ENCODE data around the gene LARP6. TPM values are rescaled to one million over a fixed set of nuclear protein-coding genes. Genes with fewer than 3 reads are reported as not detected.

Gene LARP6
- total RNA-seq, 1 donor from 2014 or later, result 24.8 TPM

GRCh38 chr15:70799667-70800450 lies 54.1 kb downstream of the LARP6 start:
- H3K36me3 Mint-ChIP-seq, result no peaks in the 10 kb centered on the region
- H3K4me3 Mint-ChIP-seq, result no peak overlapping the region
- peak overlapping the region; percentile 51 for H3K27ac Mint-ChIP-seq
- DNase-seq (ENCODE audit: low spot score in 2 of 2, unreplicated experiment in 2 of 2), result no peak
- H3K9me3 Mint-ChIP-seq, result no peaks in the 10 kb centered on the region
- no peak for TF ChIP-seq CTCF (IDR thresholded peaks at IDR 0.05; ENCODE audit: unreplicated experiment)
- H3K4me1 Mint-ChIP-seq, result peaks cover 14% of the 10 kb centered on the region
- H3K27me3 Mint-ChIP-seq (ENCODE audit: low read depth), result no peaks in the 10 kb centered on the region

- Mint-ChIP-seq H3K27me3 (ENCODE audit: low read depth) (no peaks in the 10 kb centered on the region), H3K4me1 (peaks cover 22% of the 10 kb centered on the region), H3K4me3 (no peak overlapping the region), H3K27ac (no peak overlapping the region), H3K9me3 (no peaks in the 10 kb centered on the region), H3K36me3 (no peaks in the 10 kb centered on the region)
- no peak for DNase-seq (ENCODE audit: low spot score in 2 of 2, unreplicated experiment in 2 of 2)
- TF ChIP-seq CTCF (IDR thresholded peaks at IDR 0.05; ENCODE audit: unreplicated experiment), result no peak
These were observed 56.5 kb downstream of the LARP6 start for GRCh38 chr15:70797464-70797863.

- TF ChIP-seq CTCF (IDR thresholded peaks at IDR 0.05; ENCODE audit: unreplicated experiment), result no peak
- Mint-ChIP-seq H3K27ac (no peak overlapping the region), H3K27me3 (ENCODE audit: low read depth) (no peaks in the 10 kb centered on the region), H3K4me3 (no peak overlapping the region), H3K4me1 (peaks cover 26% of the 10 kb centered on the region), H3K9me3 (no peaks in the 10 kb centered on the region), H3K36me3 (no peaks in the 10 kb centered on the region)
- no peak for DNase-seq (ENCODE audit: low spot score in 2 of 2, unreplicated experiment in 2 of 2)
These were observed 57.2 kb downstream of the LARP6 start for GRCh38 chr15:70796516-70797310.

- Mint-ChIP-seq H3K27me3 (ENCODE audit: low read depth) (no peaks in the 10 kb centered on the region), H3K36me3 (no peaks in the 10 kb centered on the region), H3K4me3 (no peak overlapping the region), H3K4me1 (peaks cover 23% of the 10 kb centered on the region), H3K9me3 (no peaks in the 10 kb centered on the region), H3K27ac (peak overlapping the region; percentile 76)
- DNase-seq (ENCODE audit: low spot score in 2 of 2, unreplicated experiment in 2 of 2), result no peak
- TF ChIP-seq CTCF (IDR thresholded peaks at IDR 0.05; ENCODE audit: unreplicated experiment), result no peak
These were observed 58.7 kb downstream of the LARP6 start for GRCh38 chr15:70795311-70795665.

GRCh38 chr15:70794596-70795310 lies 59.2 kb downstream of the LARP6 start:
- Mint-ChIP-seq H3K36me3 (no peaks in the 10 kb centered on the region), H3K4me3 (no peak overlapping the region), H3K27me3 (ENCODE audit: low read depth) (no peaks in the 10 kb centered on the region), H3K27ac (peak overlapping the region; percentile 76), H3K9me3 (no peaks in the 10 kb centered on the region), H3K4me1 (peaks cover 17% of the 10 kb centered on the region)
- DNase-seq (ENCODE audit: low spot score in 2 of 2, unreplicated experiment in 2 of 2), result no peak
- TF ChIP-seq CTCF (IDR thresholded peaks at IDR 0.05; ENCODE audit: unreplicated experiment), result no peak
